Bronchial epithelial cell (primary cell): ENCODE data around the gene FAM120A. TPM values are rescaled to one million over a fixed set of nuclear protein-coding genes. Genes with fewer than 3 reads are reported as not detected.

ENCODE experiments used
- DNase-seq: peaks from one replicate; pipeline ENCODE4 v3.0.0-alpha.2; 2010; ENCODE audit warnings: low read depth
- FAIRE-seq: peaks from 2 replicates; lab custom pipeline; 2011; peaks lifted over from hg19 to GRCh38; lab: Jason Lieb, UNC
- H3K27me3 ChIP-seq: 2 replicates; pipeline ENCODE4 v1.5.1; 2011; ENCODE audit warnings: low read length; ENCODE audit not compliant: control insufficient read depth, insufficient read depth
- H3K36me3 ChIP-seq: 2 replicates; pipeline ENCODE4 v1.5.1; 2011; ENCODE audit warnings: low read length; ENCODE audit not compliant: control insufficient read depth, insufficient read depth
- H3K4me3 ChIP-seq: 2 replicates; pipeline ENCODE4 v1.5.1; 2011; ENCODE audit warnings: mild to moderate bottlenecking, low read depth, low read length, control low read depth
- total RNA-seq: library from RNA; depleted of rRNA; stranded (reverse); fragments of >200 nt; gene quantifications from 2 replicates; pipeline ENCODE4 v1.2.1, GENCODE V29; 2014
- TF ChIP-seq, protein P1 (sequence below): IDR thresholded peaks from 2 replicates; pipeline ENCODE4 v1.5.1; 2011; ENCODE audit warnings: mild to moderate bottlenecking, moderate library complexity, low read length, control low read depth, inconsistent platforms; ENCODE audit not compliant: insufficient read depth, severe bottlenecking

The FAM120A gene
- total RNA-seq, 1 donor from 2014 or later, result 69.0 TPM

DNA sequence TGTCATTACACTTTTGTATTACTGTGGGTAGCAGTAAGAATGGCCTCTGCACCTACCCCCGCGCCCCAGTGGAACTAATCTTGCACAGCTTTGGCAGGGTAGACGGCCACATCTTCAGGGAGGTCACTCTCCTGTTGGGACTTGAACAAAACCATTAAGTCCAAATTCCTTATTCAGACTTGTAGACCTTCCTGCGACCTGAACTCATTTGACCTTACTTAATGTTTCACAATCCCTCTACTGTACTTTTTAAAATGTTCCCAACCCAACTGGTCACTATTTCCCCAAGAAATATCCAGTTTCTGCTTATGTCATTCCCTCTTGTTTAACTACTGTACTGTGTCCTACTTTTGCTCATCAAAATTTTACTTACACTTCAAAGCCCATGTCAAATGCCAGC, 7.2 kb downstream of the FAM120A start:
- no peak overlapping the region for H3K4me3 ChIP-seq
- TF ChIP-seq, protein P1, sequence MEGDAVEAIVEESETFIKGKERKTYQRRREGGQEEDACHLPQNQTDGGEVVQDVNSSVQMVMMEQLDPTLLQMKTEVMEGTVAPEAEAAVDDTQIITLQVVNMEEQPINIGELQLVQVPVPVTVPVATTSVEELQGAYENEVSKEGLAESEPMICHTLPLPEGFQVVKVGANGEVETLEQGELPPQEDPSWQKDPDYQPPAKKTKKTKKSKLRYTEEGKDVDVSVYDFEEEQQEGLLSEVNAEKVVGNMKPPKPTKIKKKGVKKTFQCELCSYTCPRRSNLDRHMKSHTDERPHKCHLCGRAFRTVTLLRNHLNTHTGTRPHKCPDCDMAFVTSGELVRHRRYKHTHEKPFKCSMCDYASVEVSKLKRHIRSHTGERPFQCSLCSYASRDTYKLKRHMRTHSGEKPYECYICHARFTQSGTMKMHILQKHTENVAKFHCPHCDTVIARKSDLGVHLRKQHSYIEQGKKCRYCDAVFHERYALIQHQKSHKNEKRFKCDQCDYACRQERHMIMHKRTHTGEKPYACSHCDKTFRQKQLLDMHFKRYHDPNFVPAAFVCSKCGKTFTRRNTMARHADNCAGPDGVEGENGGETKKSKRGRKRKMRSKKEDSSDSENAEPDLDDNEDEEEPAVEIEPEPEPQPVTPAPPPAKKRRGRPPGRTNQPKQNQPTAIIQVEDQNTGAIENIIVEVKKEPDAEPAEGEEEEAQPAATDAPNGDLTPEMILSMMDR, result no peak
- no peak for FAIRE-seq
- DNase-seq, result peak; percentile 29
- H3K36me3 ChIP-seq, result no peaks in the 10 kb centered on the region
- no peaks in the 10 kb centered on the region for H3K27me3 ChIP-seq

DNA sequence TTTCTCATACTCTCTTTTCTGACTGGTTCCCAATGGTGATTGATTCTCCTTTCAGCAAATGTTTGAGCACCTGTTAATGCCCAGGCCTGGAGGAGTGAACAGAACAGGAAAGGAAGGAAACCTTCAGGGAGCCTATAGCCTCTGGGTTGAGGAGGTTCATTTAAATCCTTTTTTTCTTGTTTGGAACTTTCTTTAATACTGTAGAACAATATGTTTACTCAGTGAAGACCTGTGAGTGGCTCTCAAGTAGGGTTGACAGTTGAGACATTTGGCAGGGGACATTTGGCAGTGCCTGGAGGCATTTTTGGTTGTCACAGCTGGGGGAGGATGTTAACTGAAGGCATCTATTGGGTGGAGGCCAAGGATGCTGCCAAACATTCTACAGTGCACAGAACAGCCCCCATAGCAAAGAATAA, 8.0 kb downstream of the FAM120A start:
- FAIRE-seq, result no peak
- no peak for DNase-seq
- TF ChIP-seq, protein P1, result no peak
- H3K27me3 ChIP-seq, result no peaks in the 10 kb centered on the region
- H3K36me3 ChIP-seq, result no peaks in the 10 kb centered on the region
- no peak overlapping the region for H3K4me3 ChIP-seq

DNA sequence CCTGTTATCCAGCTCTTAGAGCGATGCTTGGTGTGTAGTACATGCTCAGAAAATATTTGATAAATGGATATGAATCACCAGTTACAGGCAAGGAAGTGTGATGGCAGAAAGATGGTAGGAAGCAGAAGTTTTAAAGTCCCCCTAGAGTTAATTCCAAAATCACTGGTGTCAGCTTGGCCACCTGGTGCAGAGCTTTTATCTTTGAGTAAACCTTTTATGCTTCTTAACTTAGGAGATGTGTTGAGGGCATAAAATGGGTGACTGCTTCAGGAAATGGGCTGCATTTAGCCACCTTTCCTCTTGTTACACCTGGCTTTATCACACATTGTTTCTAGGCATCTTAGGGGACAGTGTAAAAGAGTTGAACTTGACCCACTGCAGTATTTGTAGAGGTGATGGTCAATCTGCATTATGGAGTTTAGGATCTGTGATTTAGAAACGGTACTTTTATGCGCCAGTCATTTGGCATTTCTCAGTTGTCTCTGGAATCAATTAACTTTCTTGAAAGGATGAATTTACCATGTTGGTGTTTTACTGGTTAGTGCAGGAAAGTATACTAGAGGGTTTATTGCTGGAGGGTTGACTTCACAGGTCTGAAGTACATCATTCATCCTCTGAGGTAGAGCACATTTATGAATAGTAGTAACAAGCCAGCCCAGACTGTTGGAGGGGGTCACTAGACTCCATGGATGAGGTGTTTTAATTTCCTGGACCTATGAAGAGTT, 9.4 kb downstream of the FAM120A start:
- DNase-seq (no peak), FAIRE-seq (no peak)
- Histone ChIP-seq H3K27me3 (no peaks in the 10 kb centered on the region), H3K36me3 (no peaks in the 10 kb centered on the region), H3K4me3 (no peak overlapping the region)
- TF ChIP-seq, protein P1, result no peak

DNA sequence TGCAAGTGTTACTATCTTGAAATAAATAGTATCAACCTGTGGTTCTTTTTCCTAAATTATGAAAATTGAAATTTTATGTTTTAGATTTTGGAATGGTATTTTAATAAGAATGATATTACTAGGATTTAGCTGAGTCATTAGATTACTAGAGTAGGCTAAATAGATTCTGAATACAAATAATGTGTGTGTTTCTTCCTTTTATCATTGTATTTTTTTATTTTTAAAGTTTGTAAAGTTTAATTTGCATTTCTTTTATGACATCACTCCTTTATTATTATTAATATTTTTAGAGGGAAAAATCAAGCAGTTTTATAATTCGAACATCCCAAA, 9.9 kb downstream of the FAM120A start:
- DNase-seq (no peak), FAIRE-seq (no peak)
- TF ChIP-seq, protein P1, result no peak
- Histone ChIP-seq H3K4me3 (no peak overlapping the region), H3K27me3 (no peaks in the 10 kb centered on the region), H3K36me3 (no peaks in the 10 kb centered on the region)

DNA sequence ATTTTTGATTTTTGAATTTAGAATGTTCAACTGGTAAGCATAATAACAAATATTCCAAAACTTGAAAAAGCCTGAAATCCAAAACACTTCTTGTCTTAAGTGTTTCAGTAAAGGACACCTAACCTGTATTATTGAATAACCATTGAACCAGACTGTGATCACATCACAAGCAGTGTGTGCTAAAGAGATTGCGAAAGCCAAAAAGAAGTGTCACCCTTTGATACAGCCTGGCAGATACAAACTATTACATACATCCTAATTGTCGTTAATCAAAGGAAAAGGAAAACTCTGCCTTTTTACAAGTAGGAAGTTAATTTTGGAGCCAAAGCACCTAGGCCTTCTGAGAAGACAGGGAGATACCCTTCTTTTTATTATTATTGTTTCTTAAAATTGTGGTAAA, 10.3 kb downstream of the FAM120A start:
- Histone ChIP-seq H3K27me3 (no peaks in the 10 kb centered on the region), H3K4me3 (no peak overlapping the region), H3K36me3 (no peaks in the 10 kb centered on the region)
- peak; percentile 17 for DNase-seq
- FAIRE-seq, result no peak
- TF ChIP-seq, protein P1, result no peak

DNA sequence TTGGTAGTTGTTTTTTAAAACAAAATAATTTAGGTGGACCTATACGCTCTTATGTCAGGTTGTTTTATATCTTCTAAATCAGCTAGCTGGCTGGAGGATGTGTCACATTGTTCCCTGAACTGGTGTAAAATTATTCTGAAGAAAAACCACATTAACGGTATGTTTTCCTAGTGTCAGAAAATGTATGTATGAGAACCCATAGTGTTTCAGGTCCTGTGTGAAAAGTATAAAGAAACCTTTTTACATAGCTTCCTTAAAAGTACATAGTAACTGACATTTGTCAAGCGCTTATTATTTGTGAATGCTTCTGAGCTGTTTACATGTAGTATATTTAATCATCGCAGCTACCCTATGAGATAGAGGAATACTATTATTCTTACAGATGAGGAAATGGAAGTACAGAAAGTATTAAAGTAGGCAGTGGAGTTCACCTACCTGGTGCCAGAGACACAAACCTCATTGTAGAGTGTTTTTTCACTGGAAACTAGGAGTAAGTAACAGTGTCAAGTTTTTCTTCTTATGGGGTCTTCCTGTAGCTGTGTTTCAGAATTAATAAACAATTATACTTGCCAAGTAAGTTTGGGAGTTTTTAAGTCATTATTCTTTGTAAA, 12.3 kb downstream of the FAM120A start:
- no peak for DNase-seq
- Histone ChIP-seq H3K27me3 (no peaks in the 10 kb centered on the region), H3K36me3 (no peaks in the 10 kb centered on the region), H3K4me3 (no peak overlapping the region)
- FAIRE-seq, result no peak
- TF ChIP-seq, protein P1, result no peak
